NCI-H446 treated with DMSO at 0.1 percent for 48 hours (cell line): ENCODE data around the gene PTTG2.
"Not testable (repeated sequence)": the region's sequence is repeated elsewhere in the genome, so short reads cannot be mapped to it uniquely, and the experiment has no call there.

Experiments
- DNase-seq: peaks from one replicate; lab custom pipeline; 2025; lab: John Stamatoyannopoulos, UW

The PTTG2 gene

DNA sequence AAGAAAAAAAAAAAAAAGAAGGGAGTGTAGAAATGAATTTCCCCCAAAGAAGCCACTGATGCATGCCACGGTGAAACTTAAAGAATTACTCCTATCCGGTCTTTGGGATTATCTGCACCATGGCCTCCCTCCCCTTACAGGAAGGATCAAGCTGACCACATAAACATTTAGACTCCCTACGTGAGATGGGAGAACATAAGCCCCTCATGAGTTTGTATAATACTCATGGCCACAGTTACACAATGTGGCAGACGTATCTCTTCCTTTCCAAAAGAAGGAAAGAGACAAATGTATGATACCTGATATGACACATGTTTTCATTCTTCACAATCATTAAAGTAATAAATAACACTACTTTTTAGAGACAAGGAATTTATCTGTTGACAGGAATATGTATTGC is 3.3 kb upstream of the PTTG2 start:
- DNase-seq: no peak

DNA sequence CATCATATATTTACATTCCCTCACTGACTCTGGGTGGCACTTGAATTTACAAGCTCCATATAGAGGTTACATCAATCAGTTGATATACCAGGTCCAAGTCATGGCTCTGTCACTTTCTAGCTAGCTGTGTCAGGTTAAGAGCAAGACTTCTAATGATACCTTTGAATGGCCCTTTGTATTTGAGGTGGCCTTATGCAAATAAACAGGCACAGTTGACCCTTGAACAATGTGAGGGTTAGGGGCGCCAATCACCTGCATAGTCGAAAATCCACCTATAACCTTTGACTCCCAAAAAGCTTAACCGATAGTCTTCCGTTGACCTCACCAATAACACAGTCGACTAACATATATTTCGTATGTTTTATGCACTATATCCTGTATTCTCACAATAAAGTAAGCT is 1.3 kb upstream of the PTTG2 start:
- no peak for DNase-seq

DNA sequence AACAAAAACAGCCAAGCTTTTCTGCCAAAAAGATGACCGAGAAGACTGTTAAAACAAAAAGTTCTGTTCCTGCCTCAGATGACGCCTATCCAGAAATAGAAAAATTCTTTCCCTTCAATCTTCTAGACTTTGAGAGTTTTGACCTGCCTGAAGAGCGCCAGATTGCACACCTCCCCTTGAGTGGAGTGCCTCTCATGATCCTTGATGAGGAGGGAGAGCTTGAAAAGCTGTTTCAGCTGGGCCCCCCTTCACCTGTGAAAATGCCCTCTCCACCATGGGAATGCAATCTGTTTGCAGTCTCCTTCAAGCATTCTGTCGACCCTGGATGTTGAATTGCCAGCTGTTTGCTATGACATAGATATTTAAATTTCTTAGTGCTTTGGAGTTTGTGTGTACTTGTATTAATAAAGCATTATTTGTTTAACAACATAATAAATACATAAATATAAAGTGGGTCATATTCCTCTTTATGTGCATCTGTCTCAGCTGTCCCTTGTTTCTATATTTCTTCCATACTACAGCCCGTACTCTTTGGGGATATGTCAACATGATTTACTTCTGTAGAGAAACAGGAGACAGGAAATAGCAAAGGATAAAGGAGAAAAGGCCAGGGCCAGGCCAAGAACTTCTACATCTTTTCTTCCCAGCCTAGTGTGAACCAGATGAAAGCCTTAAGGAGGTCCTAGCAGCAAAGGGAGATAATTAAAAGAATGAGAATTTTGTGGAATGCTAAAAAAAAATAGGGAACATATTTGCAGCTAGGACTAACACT is 667 bp downstream of the PTTG2 start:
- no peak for DNase-seq

DNA sequence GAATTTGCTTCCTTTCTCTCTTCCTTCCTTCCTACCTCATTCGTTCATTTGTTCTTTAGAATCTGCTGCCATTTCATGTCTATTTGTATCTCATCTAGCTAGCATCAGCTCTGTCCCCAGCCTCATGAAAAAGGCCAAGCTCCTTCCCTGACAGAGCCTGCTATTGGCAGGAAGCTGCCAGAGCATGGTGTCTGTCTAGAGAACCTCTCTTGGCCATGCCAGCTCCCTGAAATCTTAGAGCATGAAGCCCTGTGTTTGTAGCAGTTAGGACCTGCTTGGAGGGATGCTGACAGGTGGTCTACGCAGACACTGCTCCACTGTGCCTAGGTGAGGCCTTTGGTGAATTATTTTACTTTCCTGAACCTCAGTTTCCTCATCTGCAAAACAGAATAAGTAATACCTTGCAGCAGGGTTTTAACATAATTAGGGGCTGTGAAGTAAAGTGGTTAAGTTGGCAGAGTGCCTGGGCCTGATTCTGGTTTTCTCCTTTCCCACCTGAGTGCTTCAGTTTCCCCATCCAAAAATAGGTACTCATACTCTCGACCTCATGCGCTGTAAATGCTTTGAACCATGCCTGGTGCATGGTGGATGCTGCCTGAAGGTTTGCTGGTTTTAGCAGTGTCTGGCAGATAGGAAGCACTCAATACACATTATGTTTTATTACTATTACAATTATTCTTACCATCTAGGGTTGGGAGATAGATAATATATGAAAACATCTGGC is 4.7 kb downstream of the PTTG2 start:
- DNase-seq: no peak

DNA sequence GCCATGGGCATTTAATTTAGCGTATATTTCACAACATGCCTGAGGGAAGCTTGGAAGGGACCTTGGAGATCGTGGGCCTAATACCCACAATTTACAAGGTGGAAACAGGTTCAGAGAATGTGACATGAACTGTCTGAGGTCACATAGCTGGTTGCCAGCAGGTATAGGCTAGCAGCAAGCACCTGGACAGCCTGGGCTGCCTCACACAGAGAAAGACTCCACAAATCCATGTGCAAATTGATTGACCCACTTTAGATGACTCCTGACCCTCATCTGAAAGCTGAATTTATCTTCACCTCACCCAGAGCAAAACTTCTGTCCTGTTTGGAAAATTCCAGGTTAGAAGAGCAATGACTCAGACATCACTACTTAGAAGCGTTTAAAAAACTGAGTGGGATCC is 5.8 kb downstream of the PTTG2 start:
- DNase-seq: no peak

- no peak for DNase-seq
Measured at GRCh38 chr4:37967736-37968135, 7.5 kb downstream of the PTTG2 start.

GRCh38 chr4:37968747-37969146 is 8.5 kb downstream of the PTTG2 start:
- DNase-seq: no peak

DNA sequence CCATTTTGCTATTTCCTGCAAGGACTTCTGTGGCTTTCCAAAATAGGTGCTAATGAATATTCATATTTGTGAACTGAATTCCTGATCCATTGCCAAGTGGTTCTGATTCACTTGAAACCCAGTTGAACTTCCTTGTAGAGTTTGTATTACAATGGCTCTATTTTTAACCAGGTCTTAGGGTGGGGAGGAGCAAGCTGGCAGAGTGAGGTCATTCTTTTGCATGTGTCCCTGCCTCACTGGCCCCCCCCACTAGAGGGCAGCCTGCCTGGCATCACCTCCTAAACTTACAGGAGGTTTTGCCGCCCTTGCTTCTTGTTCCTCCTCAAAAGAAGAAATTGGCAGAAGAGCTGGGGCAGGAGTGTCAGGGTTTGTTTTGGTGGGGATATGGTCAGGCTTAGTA is 10.5 kb downstream of the PTTG2 start:
- DNase-seq: no peak

GRCh38 chr4:37971202-37971601 is 11.0 kb downstream of the PTTG2 start:
- DNase-seq: no peak

DNA sequence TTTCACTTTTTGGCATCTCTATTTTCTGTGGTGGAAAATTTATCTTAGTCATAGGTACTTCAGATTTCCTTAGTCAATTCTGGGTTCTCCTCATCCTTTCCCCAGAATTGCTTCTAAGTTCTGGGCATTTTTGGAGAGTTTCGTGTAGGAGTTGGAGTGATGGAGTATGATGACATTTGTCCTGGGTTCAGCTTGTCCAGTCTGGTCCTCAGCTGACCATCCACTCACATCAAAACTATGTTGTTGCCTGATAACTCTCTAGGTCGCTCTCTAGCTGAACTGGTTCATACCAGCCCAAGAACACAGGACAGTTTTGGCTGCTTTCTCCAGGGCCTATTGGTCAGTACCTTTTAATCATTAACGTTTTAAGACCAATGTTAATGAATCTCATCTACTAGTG is 13.2 kb downstream of the PTTG2 start:
- no peak for DNase-seq

DNA sequence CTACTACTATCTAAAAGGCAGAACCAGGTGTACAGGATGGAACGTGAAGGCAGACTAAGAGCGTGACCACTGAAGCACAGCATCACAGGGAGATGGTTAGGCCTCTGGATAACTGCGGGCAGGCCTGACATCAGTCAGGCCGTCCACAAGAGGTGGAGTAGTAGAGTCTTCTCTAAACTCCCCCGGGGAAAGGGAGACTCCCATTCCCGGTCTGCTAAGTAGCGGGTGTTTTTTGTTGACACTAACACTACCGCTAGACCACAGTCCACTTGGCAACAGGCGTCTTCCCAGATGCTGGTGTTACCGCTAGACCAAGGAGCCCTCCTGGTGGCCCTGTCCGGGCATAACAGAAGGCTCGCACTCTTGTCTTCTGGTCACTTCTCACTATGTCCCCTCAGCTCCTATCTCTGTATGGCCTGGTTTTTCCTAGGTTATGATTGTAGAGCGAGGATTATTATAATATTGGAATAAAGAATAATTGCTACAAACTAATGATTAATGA is 15.2 kb downstream of the PTTG2 start:
- not testable (repeated sequence) for DNase-seq

- no peak for DNase-seq
Measured at GRCh38 chr4:37976507-37976906, 16.3 kb downstream of the PTTG2 start.

GRCh38 chr4:37976991-37977470 is 16.8 kb downstream of the PTTG2 start:
- peak; percentile 28 for DNase-seq

DNA sequence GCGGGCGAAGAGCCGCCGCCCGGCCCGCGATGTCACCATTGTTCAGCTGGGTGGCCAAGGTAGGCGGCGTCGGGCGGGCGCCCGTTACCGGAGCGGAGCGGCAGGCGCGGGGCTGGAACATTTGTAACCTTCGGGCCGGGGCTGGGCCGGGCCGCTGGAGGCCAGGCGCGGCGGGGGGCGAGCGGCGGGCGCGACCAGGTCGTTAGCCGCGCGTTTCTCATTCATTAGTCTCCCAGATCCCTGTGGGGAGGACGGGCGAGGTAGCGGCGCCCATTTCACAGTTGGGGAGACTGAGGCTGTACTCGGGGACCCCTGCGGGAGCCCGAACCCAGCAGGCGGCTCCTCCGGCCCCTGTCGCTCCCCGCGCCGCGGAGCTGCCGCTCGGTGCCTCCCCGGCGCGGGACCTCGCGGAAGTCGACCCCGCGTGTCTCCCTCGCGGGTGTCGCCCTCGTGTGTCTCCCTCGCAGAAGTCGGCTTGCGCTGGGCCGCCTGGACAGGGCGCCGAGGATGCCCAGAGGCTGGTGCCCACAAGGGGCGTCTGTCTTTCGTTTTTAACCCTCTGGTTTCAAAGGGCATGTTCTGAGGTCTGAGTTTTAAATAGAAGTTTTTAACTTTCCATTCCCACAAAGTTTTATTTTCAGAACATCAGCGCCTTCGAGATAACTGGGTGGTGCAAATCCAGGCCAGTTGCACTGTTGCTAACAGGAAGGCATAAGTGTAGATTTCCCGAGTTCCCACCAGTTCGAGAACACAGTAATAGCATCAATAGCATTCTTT is 17.5 kb downstream of the PTTG2 start:
- peak; percentile 21 for DNase-seq

DNA sequence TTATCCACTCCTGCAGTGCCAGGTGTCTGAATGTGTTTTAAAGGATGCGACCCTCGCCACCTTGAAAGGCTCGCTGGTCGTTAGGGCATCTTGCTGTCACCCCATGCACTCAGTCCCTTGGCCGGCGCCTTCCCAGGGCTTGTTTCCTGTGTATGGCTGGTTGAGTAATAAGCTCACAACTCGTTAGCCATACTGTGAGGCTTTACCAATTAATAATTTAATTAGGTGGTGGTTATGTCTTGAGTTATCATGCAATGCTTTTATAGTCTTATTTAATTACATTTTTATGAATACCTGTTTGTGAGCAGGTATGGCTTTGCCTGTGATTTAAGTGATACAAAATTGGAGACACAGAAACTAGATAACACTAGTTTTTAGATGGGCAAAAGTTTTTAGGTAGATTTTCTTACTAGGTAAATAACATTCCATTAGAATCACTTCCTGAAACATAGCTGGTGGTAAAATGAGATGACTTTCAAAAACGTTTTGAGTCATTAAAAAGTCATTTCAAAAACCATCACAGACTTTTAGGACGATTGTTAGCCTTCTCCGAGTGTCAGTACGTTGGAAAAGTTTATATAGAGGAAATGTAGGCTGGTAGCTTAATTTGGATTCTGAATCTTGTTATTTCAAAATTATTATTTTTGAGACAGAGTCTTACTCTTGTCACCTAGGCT is 18.2 kb downstream of the PTTG2 start:
- no peak for DNase-seq

DNA sequence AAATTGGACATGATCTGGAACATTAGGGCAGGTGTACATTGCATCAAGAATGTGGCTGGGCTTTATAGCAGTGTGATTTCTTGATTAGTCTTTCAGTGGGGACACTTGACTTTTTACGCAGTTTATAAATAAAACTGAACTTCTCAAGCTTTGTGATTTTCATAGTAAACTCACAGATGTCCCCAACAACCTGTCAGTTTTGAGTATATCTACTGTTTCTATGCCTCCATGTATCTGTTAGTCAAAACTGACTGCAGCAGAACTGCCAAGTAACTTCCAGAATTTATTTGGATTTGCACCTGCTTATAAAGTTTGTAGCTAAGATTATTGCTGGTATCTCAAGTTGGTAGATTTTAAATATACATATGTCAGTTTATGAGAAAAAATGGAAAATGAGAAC is 20.0 kb downstream of the PTTG2 start:
- DNase-seq: no peak

DNA sequence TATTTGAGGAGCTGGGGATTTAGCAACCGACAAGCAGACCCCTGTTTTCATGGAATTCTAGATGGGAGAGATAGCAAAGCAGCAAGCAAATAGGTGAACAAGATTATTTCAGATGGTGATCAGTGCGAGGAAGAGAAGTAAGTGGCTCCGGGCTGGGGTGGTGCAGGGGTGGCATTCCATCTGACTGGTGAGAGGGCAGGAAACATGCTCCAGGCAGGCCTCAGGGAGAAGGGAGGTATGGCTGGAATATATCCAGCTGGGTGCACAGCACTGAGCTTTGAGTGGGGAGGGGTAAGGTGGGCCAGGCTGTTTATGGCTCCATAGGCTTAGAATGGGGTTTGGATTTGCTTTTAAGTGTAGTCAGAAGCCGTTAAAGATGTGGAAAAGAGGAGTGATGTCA is 21.2 kb downstream of the PTTG2 start:
- DNase-seq: no peak

- DNase-seq: no peak
Measured at GRCh38 chr4:37981844-37982720, 21.9 kb downstream of the PTTG2 start.

- DNase-seq: no peak
Measured at GRCh38 chr4:37982736-37983135, 22.5 kb downstream of the PTTG2 start.

DNA sequence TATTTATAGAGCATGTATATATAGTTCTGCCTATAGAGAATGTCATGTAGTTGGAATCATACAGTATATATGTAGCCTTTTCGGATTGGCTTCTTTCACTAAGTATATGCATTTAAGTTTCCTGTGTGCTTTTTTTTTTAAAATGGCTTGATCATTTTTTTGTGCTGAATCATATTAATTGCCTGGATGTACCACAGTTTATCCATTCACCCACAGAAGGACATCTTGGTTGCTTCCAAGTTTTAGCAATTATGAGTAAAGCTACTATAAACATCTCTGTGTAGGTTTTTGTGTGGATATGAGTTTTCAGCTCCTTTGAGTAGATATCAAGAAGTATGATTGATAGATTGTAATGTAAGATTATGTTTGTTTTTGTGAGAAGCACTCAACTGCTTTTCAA is 23.8 kb downstream of the PTTG2 start:
- no peak for DNase-seq

- no peak for DNase-seq
Measured at GRCh38 chr4:37985730-37986275, 25.6 kb downstream of the PTTG2 start.
